PC-9 (cell line): Measurements from ENCODE around the gene EEF1B2. TPM values are rescaled to one million over a fixed set of nuclear protein-coding genes. Genes with fewer than 3 reads are reported as not detected.
A peak's percentile ranks its signal among the peaks of the same experiment; 100 is the strongest.

ENCODE experiments used
- Bru-seq: library from RNA; stranded (reverse); fragments of 400-500 nt; gene quantifications from one replicate; lab custom pipeline; 2021; lab: Mats Ljungman, UMichigan
- BruChase-seq, 2 experiments: library from RNA; stranded (reverse); fragments of 400-500 nt; gene quantifications; one replicate each; lab custom pipeline; 2021; lab: Mats Ljungman, UMichigan
- BruUV-seq: library from RNA; stranded (reverse); fragments of 400-500 nt; replicated peaks from 2 replicates; lab custom pipeline; 2021; lab: Mats Ljungman, UMichigan
- CTCF ChIA-PET: fragments of 300-600 bp; sonication (Branson Sonifier 250); formaldehyde crosslinking; loops from one replicate; lab custom pipeline; 2022; ENCODE audit warnings: antibody characterized with exemption; lab: Charles Lee
- POLR2A ChIA-PET: fragments of 300-600 bp; sonication (Branson Sonifier 250); formaldehyde crosslinking; loops from one replicate; lab custom pipeline; 2022; ENCODE audit warnings: antibody characterized with exemption; ENCODE audit not compliant: unreplicated experiment; lab: Charles Lee
- DNase-seq, 2 experiments: peaks; one replicate each; pipeline versions ENCODE4 v3.0.0 to v3.0.0-alpha.2; 2015 to 2022; ENCODE audit warnings: mixed read lengths in 1 of 2
- H2AFZ ChIP-seq: fragments of 200-600 bp; sonication (generic); 2 replicates; pipeline ENCODE4 v1.8.1; 2017; ENCODE audit warnings: antibody characterized with exemption
- H3F3A ChIP-seq: fragments of 200-600 bp; sonication (generic); 2 replicates; pipeline ENCODE4 v1.8.1; 2017; ENCODE audit warnings: antibody characterized with exemption, mild to moderate bottlenecking, low read depth; ENCODE audit not compliant: insufficient read depth
- H3K27ac ChIP-seq: fragments of 200-600 bp; sonication (generic); 2 replicates; pipeline ENCODE4 v1.6.1; 2016; ENCODE audit warnings: mixed run types
- H3K27me3 ChIP-seq: fragments of 200-600 bp; sonication (generic); 2 replicates; pipeline ENCODE4 v1.6.1; 2016; ENCODE audit warnings: low read depth, mixed run types; ENCODE audit not compliant: insufficient read depth
- H3K36me3 ChIP-seq: fragments of 200-600 bp; sonication (generic); 2 replicates; pipeline ENCODE4 v1.6.1; 2016; ENCODE audit warnings: low read depth, mixed run types
- H3K4me1 ChIP-seq: fragments of 200-600 bp; sonication (generic); replicated peaks from 2 replicates; pipeline ENCODE4 v1.6.1; 2016; ENCODE audit warnings: mixed run types; ENCODE audit not compliant: insufficient read depth
- H3K4me2 ChIP-seq: fragments of 200-600 bp; sonication (generic); 2 replicates; pipeline ENCODE4 v1.6.1; 2017; ENCODE audit warnings: mixed run types
- H3K4me3 ChIP-seq: fragments of 200-600 bp; sonication (generic); 2 replicates; pipeline ENCODE4 v1.6.1; 2016; ENCODE audit warnings: mixed run types
- H3K79me2 ChIP-seq: fragments of 200-600 bp; sonication (generic); 2 replicates; pipeline ENCODE4 v1.6.1; 2017; ENCODE audit warnings: low read depth, mixed run types
- H3K9me2 ChIP-seq: fragments of 200-600 bp; sonication (generic); 2 replicates; pipeline ENCODE4 v1.8.1; 2017; ENCODE audit warnings: mild to moderate bottlenecking; ENCODE audit not compliant: insufficient read depth
- H3K9me3 ChIP-seq: fragments of 200-600 bp; sonication (generic); 2 replicates; pipeline ENCODE4 v1.8.1; 2016; ENCODE audit warnings: low read depth; ENCODE audit not compliant: insufficient read depth
- H4K20me1 ChIP-seq: fragments of 200-600 bp; sonication (generic); 2 replicates; pipeline ENCODE4 v1.8.1; 2017; ENCODE audit not compliant: insufficient read depth
- EZH2 ChIP-seq: fragments of 200-600 bp; sonication (generic); IDR thresholded peaks from 2 replicates; pipeline ENCODE4 v1.8.0; 2017; ENCODE audit warnings: antibody characterized with exemption, low read depth
- intact Hi-C: fragments of 100-400 bp; cut with micrococcal nuclease; formaldehyde crosslinking; loops from one replicate; pipeline ENCODE4 v1.10.0; 2022; ENCODE audit not compliant: unreplicated experiment
- long read RNA-seq: library from polyadenylated mRNA; stranded (forward); transcript quantifications from one replicate; pipeline ENCODE4 v2.0.0, GENCODE V29; 2022
- total RNA-seq: library from RNA; stranded (reverse); gene quantifications from 2 replicates; pipeline ENCODE4 v1.2.3, GENCODE V29; 2021
- TF ChIP-seq, protein P1 (sequence below): fragments of 200-600 bp; sonication (generic); conservative IDR thresholded peaks from 2 replicates; pipeline ENCODE4 v1.6.1; 2017; ENCODE audit warnings: mixed run types, antibody characterized with exemption, mild to moderate bottlenecking, moderate library complexity

Gene EEF1B2
- total RNA-seq (328 and 367 TPM in 2 replicates), Bru-seq, nascent RNA (percentile 98 among the genes with signal in this experiment), BruChase-seq, experiment 1, labeled RNA remaining after a 2-hour chase (percentile 98 among the genes with signal in this experiment), BruChase-seq, experiment 2, labeled RNA remaining after a 6-hour chase (percentile 98 among the genes with signal in this experiment)
- long read RNA-seq, transcript EEF1B2-202 (7 exons, 880 nt): minor isoform, 15 of 319 reads
- long read RNA-seq, transcript EEF1B2-201 (7 exons, 844 nt): minor isoform, 71 of 319 reads
- long read RNA-seq, transcript EEF1B2-203 (6 exons, 1,098 nt): major isoform, 219 of 319 reads
- long read RNA-seq, partial matches to known transcripts: 9 of 319 reads
- long read RNA-seq, other reads (novel, unspliced or antisense): 4 of 319 reads

DNA sequence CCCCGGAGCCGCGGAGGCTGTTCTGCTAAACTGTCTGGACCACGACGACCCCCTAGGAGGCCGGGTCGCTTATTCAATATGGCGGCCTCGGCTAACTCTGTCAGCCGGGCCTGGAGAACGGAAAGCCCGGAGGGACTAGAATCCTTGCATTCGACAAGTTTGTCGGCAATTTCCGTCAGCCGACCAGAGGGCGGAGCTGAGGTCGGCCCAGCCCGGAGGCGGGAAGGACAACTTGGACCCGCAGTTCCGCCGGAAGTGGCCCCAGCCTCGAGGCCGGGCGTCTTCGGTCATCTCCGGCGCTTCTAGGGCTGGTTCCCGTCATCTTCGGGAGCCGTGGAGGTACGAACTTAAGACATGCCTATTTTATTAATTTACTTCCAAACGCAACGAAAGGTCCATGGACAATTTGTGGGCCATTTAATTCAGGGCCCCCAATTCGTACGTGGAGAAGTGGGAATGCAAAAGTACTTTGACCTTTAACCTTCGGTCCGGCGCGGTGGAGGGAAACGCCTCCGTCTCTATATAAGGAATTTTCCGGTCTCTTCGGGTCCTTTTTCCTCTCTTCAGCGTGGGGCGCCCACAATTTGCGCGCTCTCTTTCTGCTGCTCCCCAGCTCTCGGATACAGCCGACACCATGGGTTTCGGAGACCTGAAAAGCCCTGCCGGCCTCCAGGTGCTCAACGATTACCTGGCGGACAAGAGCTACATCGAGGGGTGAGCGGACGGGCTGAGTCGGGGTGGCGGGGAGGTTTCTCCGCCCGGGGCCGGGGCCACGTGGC lies at the start of gene EEF1B2, which contains the start of gene NDUFS1:
TSS of gene EEF1B2 (plus strand) at position 550 of the 779 bp plus-strand sequence. CDS start at position 635, 85 bp downstream.
TSS of gene NDUFS1 (minus strand) at position 99 of the 779 bp plus-strand sequence. CDS start 5,766 bp downstream, outside the sequence.
- TF ChIP-seq, protein P1, sequence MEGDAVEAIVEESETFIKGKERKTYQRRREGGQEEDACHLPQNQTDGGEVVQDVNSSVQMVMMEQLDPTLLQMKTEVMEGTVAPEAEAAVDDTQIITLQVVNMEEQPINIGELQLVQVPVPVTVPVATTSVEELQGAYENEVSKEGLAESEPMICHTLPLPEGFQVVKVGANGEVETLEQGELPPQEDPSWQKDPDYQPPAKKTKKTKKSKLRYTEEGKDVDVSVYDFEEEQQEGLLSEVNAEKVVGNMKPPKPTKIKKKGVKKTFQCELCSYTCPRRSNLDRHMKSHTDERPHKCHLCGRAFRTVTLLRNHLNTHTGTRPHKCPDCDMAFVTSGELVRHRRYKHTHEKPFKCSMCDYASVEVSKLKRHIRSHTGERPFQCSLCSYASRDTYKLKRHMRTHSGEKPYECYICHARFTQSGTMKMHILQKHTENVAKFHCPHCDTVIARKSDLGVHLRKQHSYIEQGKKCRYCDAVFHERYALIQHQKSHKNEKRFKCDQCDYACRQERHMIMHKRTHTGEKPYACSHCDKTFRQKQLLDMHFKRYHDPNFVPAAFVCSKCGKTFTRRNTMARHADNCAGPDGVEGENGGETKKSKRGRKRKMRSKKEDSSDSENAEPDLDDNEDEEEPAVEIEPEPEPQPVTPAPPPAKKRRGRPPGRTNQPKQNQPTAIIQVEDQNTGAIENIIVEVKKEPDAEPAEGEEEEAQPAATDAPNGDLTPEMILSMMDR: no peak
- TF ChIP-seq EZH2: no peak
- Histone ChIP-seq H3K36me3 (peaks cover 28% of the 10 kb centered on the region), H3K9me3 (no peaks in the 10 kb centered on the region), H3K27ac (peak within 1 kb of the TSS; percentile 81), H3K9me2 (no peaks in the 10 kb centered on the region), H3F3A (peaks cover 22% of the 10 kb centered on the region), H3K27me3 (no peaks in the 10 kb centered on the region), H3K4me1 (peaks cover 16% of the 10 kb centered on the region), H3K4me3 (peak within 1 kb of the TSS; percentile 94), H3K4me2 (peak within 1 kb of the TSS; percentile 97), H2AFZ (peak within 1 kb of the TSS; percentile 85), H4K20me1 (no peaks in the 10 kb centered on the region; the same call in none of the 2 replicates), H3K79me2 (peaks cover 71% of the 10 kb centered on the region)
- DNase-seq: peak; percentile 89 to 91
- ChIA-PET POLR2A (interaction anchor here (0.6 kb wide), 1 partner anchor 8 kb away, joined by 4 read pairs; no protein-coding TSS in a partner anchor), CTCF (no interaction called here)
- intact Hi-C loops: loop anchor here (5.0 to 10.0 kb wide), 2 partner anchors 53 to 605 kb away; partner anchors contain the start of genes FASTKD2 and MDH1B
- no TSS peak for BruUV-seq

DNA sequence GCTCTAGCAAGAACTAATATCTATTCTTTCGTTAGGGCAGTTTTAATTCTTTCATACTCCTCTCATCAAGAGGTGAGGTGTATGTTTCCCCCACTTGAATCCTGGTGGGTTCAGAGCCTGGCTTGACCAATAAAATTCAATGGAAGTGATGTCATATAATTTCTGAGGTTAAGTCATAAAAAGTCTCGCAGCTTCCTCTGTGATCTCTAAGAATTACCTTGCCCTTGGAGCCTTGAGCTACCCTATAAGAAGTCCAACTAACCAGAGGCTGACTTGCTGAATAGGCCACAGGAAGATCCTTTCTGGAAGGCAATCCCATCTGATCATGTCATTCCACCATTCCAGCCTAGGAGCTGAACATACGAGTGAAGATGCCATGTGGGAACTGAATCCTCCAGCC lies 47.6 kb upstream of the EEF1B2 start:
- POLR2A ChIA-PET: no interaction called here
- Histone ChIP-seq H3K4me3 (no peak overlapping the region), H2AFZ (no peak overlapping the region), H3K79me2 (no peaks in the 10 kb centered on the region), H3K9me3 (no peaks in the 10 kb centered on the region), H4K20me1 (no peaks in the 10 kb centered on the region), H3K9me2 (no peaks in the 10 kb centered on the region), H3F3A (no peaks in the 10 kb centered on the region), H3K36me3 (no peaks in the 10 kb centered on the region), H3K27ac (no peak overlapping the region), H3K27me3 (no peaks in the 10 kb centered on the region), H3K4me1 (no peaks in the 10 kb centered on the region), H3K4me2 (no peak overlapping the region)
- CTCF ChIA-PET: no interaction called here
- no peak for DNase-seq
- no peak for TF ChIP-seq EZH2
- TF ChIP-seq, protein P1: no peak
- intact Hi-C loops: no loop called here
- no TSS peak for BruUV-seq

DNA sequence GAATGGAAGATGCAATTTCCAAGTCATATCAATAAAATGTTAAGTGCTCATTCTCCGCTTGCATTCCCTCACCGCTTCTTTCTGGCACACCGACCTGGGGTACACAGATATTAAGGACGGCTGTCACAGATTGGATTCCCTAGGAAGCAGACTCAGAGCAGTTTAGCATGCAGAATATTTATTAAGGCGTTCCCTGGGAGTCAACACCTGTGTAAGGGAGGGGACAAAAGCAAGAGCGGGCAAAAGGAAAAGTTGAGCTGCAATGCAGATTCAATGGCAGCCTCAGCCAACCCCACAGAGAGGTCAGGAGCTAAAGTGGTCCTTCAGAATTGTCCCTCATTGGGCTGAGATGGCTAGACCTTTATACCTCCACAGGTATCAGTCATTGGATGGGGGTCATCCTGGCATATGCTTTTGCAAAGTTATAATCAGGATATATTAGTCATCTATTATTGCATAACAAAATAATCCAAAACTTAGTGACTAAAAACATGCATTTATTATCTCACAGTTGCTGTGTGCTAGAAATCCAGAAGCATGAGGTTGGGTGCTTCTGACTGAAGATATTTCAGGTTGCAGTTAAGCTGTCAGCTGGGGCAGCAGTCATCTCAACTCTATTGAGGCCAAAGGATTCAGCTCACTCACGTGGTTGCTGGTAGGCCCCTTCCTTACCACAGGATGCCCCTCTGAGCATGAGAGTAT lies 46.7 kb upstream of the EEF1B2 start:
- H4K20me1 ChIP-seq: no peaks in the 10 kb centered on the region
- H3K9me3 ChIP-seq: no peaks in the 10 kb centered on the region
- H3K4me1 ChIP-seq: no peaks in the 10 kb centered on the region
- CTCF ChIA-PET: no interaction called here
- intact Hi-C loops: no loop called here
- POLR2A ChIA-PET: no interaction called here
- H3K36me3 ChIP-seq: no peaks in the 10 kb centered on the region
- TF ChIP-seq, protein P1: no peak
- no peak for TF ChIP-seq EZH2
- H3K9me2 ChIP-seq: no peaks in the 10 kb centered on the region
- H3K4me2 ChIP-seq: no peak overlapping the region
- no peaks in the 10 kb centered on the region for H3K79me2 ChIP-seq
- no peak overlapping the region for H2AFZ ChIP-seq
- BruUV-seq: no TSS peak
- DNase-seq: no peak
- H3K27me3 ChIP-seq: no peaks in the 10 kb centered on the region
- H3K4me3 ChIP-seq: no peak overlapping the region
- no peak overlapping the region for H3K27ac ChIP-seq
- H3F3A ChIP-seq: no peaks in the 10 kb centered on the region
